SK-N-MC (cell line): ENCODE measurements around the gene CLEC5A.
"Not testable (repeated sequence)": the region's sequence is repeated elsewhere in the genome, so short reads cannot be mapped to it uniquely, and the experiment has no call there.

Experiments used
- DNase-seq: peaks from one replicate; pipeline ENCODE4 v3.0.0-alpha.2; 2011; ENCODE audit warnings: low read depth, low spot score
- H3K27ac ChIP-seq: fragments of 200-600 bp; sonication (generic); 2 replicates; pipeline ENCODE4 v1.5.1; 2016; ENCODE audit warnings: mixed run types
- H3K36me3 ChIP-seq: fragments of 200-600 bp; sonication (generic); 2 replicates; pipeline ENCODE4 v1.6.1; 2017; ENCODE audit warnings: antibody characterized with exemption, low read length, mixed read lengths; ENCODE audit not compliant: insufficient read depth
- H3K4me3 ChIP-seq: fragments of 200-600 bp; sonication (generic); 2 replicates; pipeline ENCODE4 v1.5.1; 2016
- H3K9ac ChIP-seq: fragments of 200-600 bp; sonication (generic); 2 replicates; pipeline ENCODE4 v1.8.0; 2017; ENCODE audit warnings: mixed run types, mixed read lengths; ENCODE audit not compliant: insufficient read length
- H3K9me3 ChIP-seq: fragments of 200-600 bp; sonication (generic); 2 replicates; pipeline ENCODE4 v1.6.1; 2017; ENCODE audit warnings: low read depth, mild to moderate bottlenecking, antibody characterized with exemption, low read length, moderate library complexity, mixed read lengths
- EZH2 ChIP-seq: fragments of 200-600 bp; sonication (generic); IDR thresholded peaks from one replicate; pipeline ENCODE4 v1.6.1; 2017; ENCODE audit warnings: antibody characterized with exemption
- FOXP2 ChIP-seq: optimal IDR thresholded peaks from 2 replicates; pipeline ENCODE3; 2011; ENCODE audit warnings: mild to moderate bottlenecking, moderate library complexity; ENCODE audit not compliant: insufficient read depth; ENCODE audit errors: extremely low read length, control extremely low read depth
- POLR2AphosphoS5 ChIP-seq: IDR thresholded peaks from 2 replicates; pipeline ENCODE4 v1.6.1; 2012; ENCODE audit warnings: mild to moderate bottlenecking, low read depth, low read length, borderline replicate concordance

Gene CLEC5A

GRCh38 chr7:141928845-141929195, 18.0 kb downstream of the CLEC5A start:
- TF ChIP-seq EZH2: no peak
- TF ChIP-seq POLR2AphosphoS5: no peak
- TF ChIP-seq FOXP2: no peak
- no peak for DNase-seq
- H3K36me3 ChIP-seq: no peaks in the 10 kb centered on the region
- no peak overlapping the region for H3K4me3 ChIP-seq
- H3K27ac ChIP-seq: no peak overlapping the region
- no peaks in the 10 kb centered on the region for H3K9me3 ChIP-seq
- H3K9ac ChIP-seq: no peak overlapping the region

- DNase-seq: no peak
- no peak overlapping the region for H3K4me3 ChIP-seq
- H3K36me3 ChIP-seq: no peaks in the 10 kb centered on the region
- no peak overlapping the region for H3K27ac ChIP-seq
- no peaks in the 10 kb centered on the region for H3K9me3 ChIP-seq
- no peak overlapping the region for H3K9ac ChIP-seq
- TF ChIP-seq POLR2AphosphoS5 (no peak), FOXP2 (no peak), EZH2 (no peak)
Measured at GRCh38 chr7:141928146-141928844, 18.5 kb downstream of the CLEC5A start.

- H3K27ac ChIP-seq: no peak overlapping the region
- H3K9me3 ChIP-seq: no peaks in the 10 kb centered on the region
- no peak for TF ChIP-seq FOXP2
- TF ChIP-seq EZH2: no peak
- TF ChIP-seq POLR2AphosphoS5: no peak
- no peak overlapping the region for H3K9ac ChIP-seq
- H3K4me3 ChIP-seq: no peak overlapping the region
- no peak for DNase-seq
- H3K36me3 ChIP-seq: no peaks in the 10 kb centered on the region
Measured at GRCh38 chr7:141920281-141920680, 26.5 kb downstream of the CLEC5A start.

GRCh38 chr7:141916099-141916498, 30.7 kb downstream of the CLEC5A start, which contains the start of gene OR9A4:
TSS of gene OR9A4 (plus strand) at chr7:141916399. CDS start at chr7:141918876, 2,477 bp downstream.
- no peaks in the 10 kb centered on the region for H3K36me3 ChIP-seq
- no peak within 1 kb of the TSS for H3K27ac ChIP-seq
- no peak within 1 kb of the TSS for H3K4me3 ChIP-seq
- no peak for TF ChIP-seq FOXP2
- TF ChIP-seq POLR2AphosphoS5: no peak
- no peak for TF ChIP-seq EZH2
- H3K9ac ChIP-seq: no peak within 1 kb of the TSS
- no peaks in the 10 kb centered on the region for H3K9me3 ChIP-seq
- no peak for DNase-seq

GRCh38 chr7:141915565-141915964, 31.2 kb downstream of the CLEC5A start:
- H3K9ac ChIP-seq: no peak overlapping the region
- TF ChIP-seq EZH2 (no peak), FOXP2 (no peak), POLR2AphosphoS5 (no peak)
- no peak overlapping the region for H3K27ac ChIP-seq
- no peaks in the 10 kb centered on the region for H3K36me3 ChIP-seq
- H3K4me3 ChIP-seq: no peak overlapping the region
- DNase-seq: no peak
- H3K9me3 ChIP-seq: no peaks in the 10 kb centered on the region

- Histone ChIP-seq H3K27ac (no peak overlapping the region), H3K9me3 (no peaks in the 10 kb centered on the region), H3K36me3 (no peaks in the 10 kb centered on the region), H3K4me3 (no peak overlapping the region), H3K9ac (no peak overlapping the region)
- DNase-seq: no peak
- TF ChIP-seq EZH2 (no peak), FOXP2 (no peak), POLR2AphosphoS5 (no peak)
Measured at GRCh38 chr7:141911391-141911790, 35.4 kb downstream of the CLEC5A start.

GRCh38 chr7:141906285-141906684, 40.5 kb downstream of the CLEC5A start:
- no peak for DNase-seq
- Histone ChIP-seq H3K4me3 (no peak overlapping the region), H3K9ac (no peak overlapping the region), H3K36me3 (no peaks in the 10 kb centered on the region), H3K27ac (no peak overlapping the region), H3K9me3 (no peaks in the 10 kb centered on the region)
- TF ChIP-seq EZH2: no peak
- no peak for TF ChIP-seq POLR2AphosphoS5
- no peak for TF ChIP-seq FOXP2

GRCh38 chr7:141899366-141899765, 47.4 kb downstream of the CLEC5A start:
- not testable (repeated sequence) for H3K9ac ChIP-seq, H3K9me3 ChIP-seq, H3K27ac ChIP-seq, H3K36me3 ChIP-seq, H3K4me3 ChIP-seq, DNase-seq

- no peak overlapping the region for H3K27ac ChIP-seq
- H3K36me3 ChIP-seq: no peaks in the 10 kb centered on the region
- no peak for TF ChIP-seq POLR2AphosphoS5
- TF ChIP-seq EZH2: no peak
- no peak for TF ChIP-seq FOXP2
- no peak overlapping the region for H3K4me3 ChIP-seq
- no peak for DNase-seq
- H3K9me3 ChIP-seq: no peaks in the 10 kb centered on the region
- no peak overlapping the region for H3K9ac ChIP-seq
Measured at GRCh38 chr7:141891336-141891735, 55.4 kb downstream of the CLEC5A start.

- Histone ChIP-seq H3K27ac (no peak overlapping the region), H3K4me3 (no peak overlapping the region), H3K36me3 (no peaks in the 10 kb centered on the region), H3K9ac (no peak overlapping the region), H3K9me3 (no peaks in the 10 kb centered on the region)
- TF ChIP-seq EZH2: no peak
- no peak for TF ChIP-seq POLR2AphosphoS5
- TF ChIP-seq FOXP2: no peak
- DNase-seq: no peak
Measured at GRCh38 chr7:141889321-141889720, 57.5 kb downstream of the CLEC5A start.
